ENCODE data around the gene NTSR1.

- TF ChIP-seq RAD21 (IDR thresholded peaks at IDR 0.05) = no peak
- TF ChIP-seq GABPA (IDR thresholded peaks at IDR 0.05 in 1 of 2, conservative IDR thresholded peaks at IDR 0.05 in 1 of 2) = no peak
- TF ChIP-seq CTCF (IDR thresholded peaks at IDR 0.05; ENCODE audit: low read depth, low read length, missing input control) = no peak
- no peak for TF ChIP-seq ATF3 (IDR thresholded peaks at IDR 0.05)
- TF ChIP-seq YY1 (IDR thresholded peaks at IDR 0.05) = no peak
- TF ChIP-seq TAF1 (conservative IDR thresholded peaks at IDR 0.05) = no peak
- no peak for TF ChIP-seq JUND (IDR thresholded peaks at IDR 0.05)
- TF ChIP-seq SP1 (IDR thresholded peaks at IDR 0.05) = no peak
- TF ChIP-seq MAX (IDR thresholded peaks at IDR 0.05) = no peak
- no peak for TF ChIP-seq FOXA2 (IDR thresholded peaks at IDR 0.05)
Observed at GRCh38 chr20:62752181-62752670, 43.6 kb downstream of the NTSR1 start.
